Vagina (tissue), 2 donors: ENCODE data around the gene ATP8A2. TPM values are rescaled to one million over a fixed set of nuclear protein-coding genes. Genes with fewer than 3 reads are reported as not detected.
"Not testable (repeated sequence)": the region's sequence is repeated elsewhere in the genome, so short reads cannot be mapped to it uniquely, and the experiment has no call there.

ENCODE experiments used
- DNase-seq, 2 donors: peaks; one replicate each; pipeline ENCODE4 v3.0.0-alpha.2; 2017; ENCODE audit errors: extremely low spot score in 2 of 2
- H3K27ac ChIP-seq: fragments of 200-600 bp; sonication (generic); one replicate; pipeline ENCODE4 v1.5.1; 2019
- H3K27me3 ChIP-seq: fragments of 200-600 bp; sonication (generic); one replicate; pipeline ENCODE4 v1.5.1; 2019
- H3K36me3 ChIP-seq, 2 donors: fragments of 200-600 bp; sonication (generic); one replicate each; pipeline ENCODE4 v1.5.1; 2017 to 2019
- H3K4me1 ChIP-seq: fragments of 200-600 bp; sonication (generic); one replicate; pipeline ENCODE4 v1.5.1; 2019
- H3K4me3 ChIP-seq, 2 donors: fragments of 200-600 bp; sonication (generic); 1 replicate in 1 of 2; 2 replicates in 1 of 2; pipeline ENCODE4 v1.5.1; 2016 to 2019
- H3K9me3 ChIP-seq: fragments of 200-600 bp; sonication (generic); one replicate; pipeline ENCODE4 v1.5.1; 2019
- CTCF ChIP-seq, 3 experiments: fragments of 450-650 bp in 2 of 3; fragments of 200-600 bp in 1 of 3; sonication (generic) in 1 of 3; IDR thresholded peaks; one replicate each; pipeline ENCODE4 v1.5.1; 2017 to 2019; ENCODE audit warnings: antibody characterized with exemption in 3 of 3, mild to moderate bottlenecking in 2 of 3, moderate library complexity in 2 of 3
- POLR2A ChIP-seq, 2 donors: fragments of 450-650 bp; IDR thresholded peaks; one replicate each; pipeline ENCODE4 v1.6.1; 2017; ENCODE audit warnings: antibody characterized with exemption in 2 of 2, mild to moderate bottlenecking in 2 of 2, moderate library complexity in 2 of 2
- POLR2AphosphoS5 ChIP-seq, 2 donors: sonication (generic); formaldehyde crosslinking; IDR thresholded peaks; one replicate each; pipeline ENCODE4 v1.9.0; 2017; ENCODE audit warnings: antibody characterized with exemption in 2 of 2, mild to moderate bottlenecking in 2 of 2, low read depth in 1 of 2; ENCODE audit not compliant: insufficient read depth in 1 of 2
- intact Hi-C: fragments of 100-400 bp; cut with DNase I; formaldehyde crosslinking; loops from one replicate; pipeline ENCODE4 v1.15.1; 2023
- total RNA-seq: library from RNA; depleted of rRNA; stranded (reverse); fragments of >200 nt; gene quantifications from one replicate; pipeline ENCODE4 v1.2.3, GENCODE V29; 2016

The ATP8A2 gene
- total RNA-seq, 1 donor from 2014 or later = 1.5 TPM

- DNase-seq = no peak
- no peaks in the 10 kb centered on the region for H3K4me1 ChIP-seq
- no peaks in the 10 kb centered on the region for H3K36me3 ChIP-seq
- no peaks in the 10 kb centered on the region for H3K27me3 ChIP-seq
- H3K9me3 ChIP-seq = no peaks in the 10 kb centered on the region
- no peak overlapping the region for H3K27ac ChIP-seq
- no peak overlapping the region for H3K4me3 ChIP-seq
- TF ChIP-seq POLR2A (IDR thresholded peaks at IDR 0.05) = no peak
- no peak for TF ChIP-seq POLR2AphosphoS5 (IDR thresholded peaks at IDR 0.05; ENCODE audit: insufficient read depth in 1 of 2, low read depth in 1 of 2)
- no peak for TF ChIP-seq CTCF (IDR thresholded peaks at IDR 0.05)
- intact Hi-C loops = no loop called here
Measured at GRCh38 chr13:25353344-25353743, 18.4 kb upstream of the ATP8A2 start.

- H3K4me1 ChIP-seq = no peaks in the 10 kb centered on the region
- H3K27ac ChIP-seq = no peak overlapping the region
- TF ChIP-seq CTCF (IDR thresholded peaks at IDR 0.05) (no peak), POLR2AphosphoS5 (IDR thresholded peaks at IDR 0.05; ENCODE audit: insufficient read depth in 1 of 2, low read depth in 1 of 2) (no peak), POLR2A (IDR thresholded peaks at IDR 0.05) (no peak)
- H3K27me3 ChIP-seq = no peaks in the 10 kb centered on the region
- H3K9me3 ChIP-seq = no peaks in the 10 kb centered on the region
- DNase-seq = no peak
- H3K4me3 ChIP-seq = no peak overlapping the region
- no peaks in the 10 kb centered on the region for H3K36me3 ChIP-seq
- intact Hi-C loops = no loop called here
Measured at GRCh38 chr13:25354377-25354776, 17.4 kb upstream of the ATP8A2 start.

- H3K4me1 ChIP-seq, H3K9me3 ChIP-seq, H3K27ac ChIP-seq, intact Hi-C loops, H3K27me3 ChIP-seq, DNase-seq, H3K4me3 ChIP-seq, H3K36me3 ChIP-seq: not testable (repeated sequence)
Measured at GRCh38 chr13:25360443-25360842, 11.3 kb upstream of the ATP8A2 start.

GRCh38 chr13:25365720-25366235 is 6.0 kb upstream of the ATP8A2 start:
- H3K27me3 ChIP-seq = no peaks in the 10 kb centered on the region
- intact Hi-C loops = no loop called here
- no peak for DNase-seq
- H3K4me3 ChIP-seq = no peak overlapping the region
- no peaks in the 10 kb centered on the region for H3K4me1 ChIP-seq
- TF ChIP-seq POLR2AphosphoS5 (IDR thresholded peaks at IDR 0.05; ENCODE audit: insufficient read depth in 1 of 2, low read depth in 1 of 2) = no peak
- no peak for TF ChIP-seq CTCF (IDR thresholded peaks at IDR 0.05)
- TF ChIP-seq POLR2A (IDR thresholded peaks at IDR 0.05) = no peak
- H3K36me3 ChIP-seq = no peaks in the 10 kb centered on the region
- H3K27ac ChIP-seq = no peak overlapping the region
- H3K9me3 ChIP-seq = no peaks in the 10 kb centered on the region

- Histone ChIP-seq H3K27ac (no peak overlapping the region), H3K36me3 (no peaks in the 10 kb centered on the region), H3K4me3 (peak overlapping the region in 1 of 2 donors; percentile 30), H3K4me1 (peaks cover 6% of the 10 kb centered on the region), H3K27me3 (no peaks in the 10 kb centered on the region), H3K9me3 (no peaks in the 10 kb centered on the region)
- intact Hi-C loops = no loop called here
- no peak for DNase-seq
- TF ChIP-seq CTCF (IDR thresholded peaks at IDR 0.05) (no peak), POLR2A (IDR thresholded peaks at IDR 0.05) (no peak), POLR2AphosphoS5 (IDR thresholded peaks at IDR 0.05; ENCODE audit: insufficient read depth in 1 of 2, low read depth in 1 of 2) (no peak)
Measured at GRCh38 chr13:25371158-25371874, 458 bp upstream of the ATP8A2 start.
